Body of pancreas (tissue), 4 donors: Measurements from ENCODE around the gene IFRD2.

ENCODE experiments used
- POLR2A ChIP-seq, 3 donors: fragments of 450-650 bp; IDR thresholded peaks; one replicate each; pipeline ENCODE4 v1.6.1; 2016; ENCODE audit warnings: antibody characterized with exemption in 3 of 3, mild to moderate bottlenecking in 2 of 3
- TF ChIP-seq, protein P1 (sequence below), 7 experiments: fragments of 450-650 bp in 4 of 7; fragments of 200-600 bp in 3 of 7; sonication (generic) in 3 of 7; IDR thresholded peaks; one replicate each; pipeline ENCODE4 v1.5.1; 2016 to 2019; ENCODE audit warnings: antibody characterized with exemption in 7 of 7

DNA sequence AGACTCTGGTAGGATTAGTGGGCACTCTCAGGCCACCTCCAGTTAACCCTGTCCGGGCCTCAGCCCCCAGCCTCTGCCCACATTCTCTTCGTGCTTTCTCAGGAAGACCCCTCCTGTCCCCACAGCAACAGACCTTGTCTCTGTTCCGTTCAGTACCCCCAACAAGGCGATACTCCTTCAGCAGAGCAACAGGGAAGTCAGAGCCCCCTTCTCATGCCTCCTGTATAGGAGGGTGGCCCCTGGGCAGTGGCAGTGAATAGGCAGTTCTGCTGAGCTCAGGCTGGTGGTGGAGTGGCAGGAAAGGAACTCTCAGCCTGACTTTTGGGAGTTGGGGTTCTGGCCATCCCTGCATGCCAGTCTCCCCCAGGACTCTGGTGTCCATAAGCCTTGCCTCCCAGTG lies 22.8 kb downstream of the IFRD2 start:
- TF ChIP-seq, protein P1, sequence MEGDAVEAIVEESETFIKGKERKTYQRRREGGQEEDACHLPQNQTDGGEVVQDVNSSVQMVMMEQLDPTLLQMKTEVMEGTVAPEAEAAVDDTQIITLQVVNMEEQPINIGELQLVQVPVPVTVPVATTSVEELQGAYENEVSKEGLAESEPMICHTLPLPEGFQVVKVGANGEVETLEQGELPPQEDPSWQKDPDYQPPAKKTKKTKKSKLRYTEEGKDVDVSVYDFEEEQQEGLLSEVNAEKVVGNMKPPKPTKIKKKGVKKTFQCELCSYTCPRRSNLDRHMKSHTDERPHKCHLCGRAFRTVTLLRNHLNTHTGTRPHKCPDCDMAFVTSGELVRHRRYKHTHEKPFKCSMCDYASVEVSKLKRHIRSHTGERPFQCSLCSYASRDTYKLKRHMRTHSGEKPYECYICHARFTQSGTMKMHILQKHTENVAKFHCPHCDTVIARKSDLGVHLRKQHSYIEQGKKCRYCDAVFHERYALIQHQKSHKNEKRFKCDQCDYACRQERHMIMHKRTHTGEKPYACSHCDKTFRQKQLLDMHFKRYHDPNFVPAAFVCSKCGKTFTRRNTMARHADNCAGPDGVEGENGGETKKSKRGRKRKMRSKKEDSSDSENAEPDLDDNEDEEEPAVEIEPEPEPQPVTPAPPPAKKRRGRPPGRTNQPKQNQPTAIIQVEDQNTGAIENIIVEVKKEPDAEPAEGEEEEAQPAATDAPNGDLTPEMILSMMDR (IDR thresholded peaks at IDR 0.05): no peak
- no peak for TF ChIP-seq POLR2A (IDR thresholded peaks at IDR 0.05)
